Kidney (tissue), 14 donors: ENCODE data around the gene LIPC. TPM values are rescaled to one million over a fixed set of nuclear protein-coding genes. Genes with fewer than 3 reads are reported as not detected.
A peak's percentile ranks its signal among the peaks of the same experiment; 100 is the strongest.

Source experiments
- DNase-seq, 5 donors: peaks; one replicate each; pipeline ENCODE4 v3.0.0-alpha.2; 2013 to 2020
- FAIRE-seq: peaks from 2 replicates; lab custom pipeline; 2012; peaks lifted over from hg19 to GRCh38; lab: Jason Lieb, UNC
- H3K27ac ChIP-seq, 2 donors: one replicate each; pipeline ENCODE4 v1.7.0; 2013; ENCODE audit warnings: low read depth in 2 of 2, low read length in 2 of 2, inconsistent platforms in 1 of 2
- H3K27me3 ChIP-seq: one replicate; pipeline ENCODE4 v1.7.1; 2013; ENCODE audit warnings: low read length, inconsistent platforms; ENCODE audit not compliant: control insufficient read depth, insufficient read depth
- H3K36me3 ChIP-seq, 3 donors: one replicate each; pipeline versions ENCODE4 v1.7.0 to v1.7.1; 2013; ENCODE audit warnings: low read length in 3 of 3, control low read depth in 1 of 3, inconsistent platforms in 1 of 3; ENCODE audit not compliant: insufficient read depth in 3 of 3, control insufficient read depth in 2 of 3
- H3K4me1 ChIP-seq, 3 donors: one replicate each; pipeline versions ENCODE4 v1.7.0 to v1.7.1; 2013; ENCODE audit warnings: low read length in 3 of 3, inconsistent platforms in 1 of 3, low read depth in 1 of 3; ENCODE audit not compliant: control insufficient read depth in 2 of 3, insufficient read depth in 2 of 3
- H3K4me3 ChIP-seq, 3 donors: one replicate each; pipeline versions ENCODE4 v1.7.0 to v1.8.1; 2013; ENCODE audit warnings: low read length in 3 of 3, control low read depth in 1 of 3, inconsistent platforms in 1 of 3
- H3K9ac ChIP-seq, 3 donors: one replicate each; pipeline versions ENCODE4 v1.7.0 to v1.7.1; 2013; ENCODE audit warnings: low read length in 3 of 3, control low read depth in 1 of 3, inconsistent platforms in 1 of 3
- H3K9me3 ChIP-seq, 3 donors: one replicate each; pipeline versions ENCODE4 v1.7.0 to v1.7.1; 2013; ENCODE audit warnings: low read length in 3 of 3, control low read depth in 1 of 3, inconsistent platforms in 1 of 3; ENCODE audit not compliant: control insufficient read depth in 2 of 3, insufficient read depth in 1 of 3
- intact Hi-C: fragments of 100-400 bp; cut with DNase I; formaldehyde crosslinking; loops from one replicate; pipeline ENCODE4 v1.11.1; 2022
- polyA plus RNA-seq: library from polyadenylated mRNA; stranded (reverse); fragments of 350-450 nt; fragmentation: Illumina TruSeq; extraction: RNeasy Lipid Tissue Mini Kit (QIAGEN cat#74804); gene quantifications from one replicate; pipeline ENCODE4 v1.2.3, GENCODE V29; 2014; ENCODE audit warnings: low read depth, low replicate concordance; ENCODE audit not compliant: insufficient read depth
- total RNA-seq: library from RNA; stranded (reverse); fragmentation: NEBNext Ultra II Directional; extraction: Animal tissue kit (Norgen Biotek cat#: 25700); gene quantifications from one replicate; pipeline ENCODE4 v1.2.1, GENCODE V29; 2021
- TF ChIP-seq, protein P1 (sequence below): IDR thresholded peaks from 3 replicates; pipeline ENCODE4 v1.5.1; 2012; ENCODE audit warnings: mild to moderate bottlenecking, moderate library complexity, borderline replicate concordance; ENCODE audit not compliant: insufficient read depth; ENCODE audit errors: extremely low read depth
- donor health status: control.
- donor health status: control.
- donor health status: control.
- donor health status: control.
- donor health status: control.
- donor health status: DM: yes; HTN: yes; CAD: no.
- donor health status: Normal renal cell carcinoma (clear cell type).

The LIPC gene
- total and polyA plus RNA-seq, 2 donors from 2014 or later: 9.9 to 21.6 TPM

GRCh38 chr15:58476525-58477162 lies 44.9 kb downstream of the LIPC start:
- no peak overlapping the region for H3K9ac ChIP-seq
- H3K9me3 ChIP-seq: no peaks in the 10 kb centered on the region
- DNase-seq (no peak), FAIRE-seq (no peak)
- H3K36me3 ChIP-seq: no peaks in the 10 kb centered on the region
- no peak overlapping the region for H3K4me3 ChIP-seq
- H3K4me1 ChIP-seq: peaks cover 7 to 41% (median 30%) of the 10 kb centered on the region in 3 donors
- intact Hi-C loops: no loop called here
- H3K27me3 ChIP-seq: no peaks in the 10 kb centered on the region
- TF ChIP-seq, protein P1, sequence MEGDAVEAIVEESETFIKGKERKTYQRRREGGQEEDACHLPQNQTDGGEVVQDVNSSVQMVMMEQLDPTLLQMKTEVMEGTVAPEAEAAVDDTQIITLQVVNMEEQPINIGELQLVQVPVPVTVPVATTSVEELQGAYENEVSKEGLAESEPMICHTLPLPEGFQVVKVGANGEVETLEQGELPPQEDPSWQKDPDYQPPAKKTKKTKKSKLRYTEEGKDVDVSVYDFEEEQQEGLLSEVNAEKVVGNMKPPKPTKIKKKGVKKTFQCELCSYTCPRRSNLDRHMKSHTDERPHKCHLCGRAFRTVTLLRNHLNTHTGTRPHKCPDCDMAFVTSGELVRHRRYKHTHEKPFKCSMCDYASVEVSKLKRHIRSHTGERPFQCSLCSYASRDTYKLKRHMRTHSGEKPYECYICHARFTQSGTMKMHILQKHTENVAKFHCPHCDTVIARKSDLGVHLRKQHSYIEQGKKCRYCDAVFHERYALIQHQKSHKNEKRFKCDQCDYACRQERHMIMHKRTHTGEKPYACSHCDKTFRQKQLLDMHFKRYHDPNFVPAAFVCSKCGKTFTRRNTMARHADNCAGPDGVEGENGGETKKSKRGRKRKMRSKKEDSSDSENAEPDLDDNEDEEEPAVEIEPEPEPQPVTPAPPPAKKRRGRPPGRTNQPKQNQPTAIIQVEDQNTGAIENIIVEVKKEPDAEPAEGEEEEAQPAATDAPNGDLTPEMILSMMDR: no peak
- H3K27ac ChIP-seq: peak overlapping the region; percentile 39 to 53

DNA sequence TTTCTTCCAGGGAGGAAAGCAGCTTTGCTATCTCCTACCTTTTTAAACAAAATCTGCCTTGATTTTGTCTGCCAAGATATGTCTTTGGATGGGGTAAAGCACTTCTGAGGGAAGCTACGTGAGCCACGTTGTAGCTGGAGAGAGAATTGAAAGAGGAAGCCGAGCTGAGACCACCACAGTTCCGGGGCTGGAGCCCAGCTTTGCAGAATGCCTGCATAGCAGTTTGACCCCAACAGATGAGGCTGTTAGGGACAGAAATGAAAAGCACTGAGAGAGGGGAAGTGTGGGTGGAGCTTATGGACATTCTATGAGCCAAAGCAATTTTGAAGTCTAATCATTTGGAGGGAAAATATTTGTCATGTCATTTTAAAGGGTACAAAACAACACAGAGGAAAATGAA lies 45.4 kb downstream of the LIPC start:
- Histone ChIP-seq H3K4me3 (no peak overlapping the region), H3K27ac (peak overlapping the region in 1 of 2 donors; percentile 11), H3K9me3 (no peaks in the 10 kb centered on the region), H3K36me3 (no peaks in the 10 kb centered on the region), H3K9ac (no peak overlapping the region), H3K4me1 (peaks cover 7 to 41% (median 30%) of the 10 kb centered on the region in 3 donors), H3K27me3 (no peaks in the 10 kb centered on the region)
- TF ChIP-seq, protein P1: no peak
- no peak for DNase-seq
- no peak for FAIRE-seq
- intact Hi-C loops: no loop called here

DNA sequence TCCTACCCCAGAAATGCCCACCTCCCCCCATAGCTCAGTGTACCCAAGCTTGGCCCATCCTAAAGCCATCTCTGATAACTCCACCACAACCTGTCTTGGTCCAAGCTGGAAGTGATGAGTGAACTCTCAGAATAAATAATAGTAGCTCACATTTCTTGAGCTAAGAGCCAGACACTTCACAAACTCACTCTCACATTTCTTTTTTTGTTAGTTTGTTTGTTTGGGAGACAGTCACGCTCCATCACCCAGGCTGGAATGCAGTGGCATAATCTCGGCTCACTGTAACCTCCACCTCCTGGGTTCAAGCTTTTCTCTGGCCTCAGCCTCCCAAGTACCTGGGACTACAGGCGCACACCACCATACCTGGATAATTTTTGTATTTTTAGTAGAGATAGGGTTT lies 46.2 kb downstream of the LIPC start:
- intact Hi-C loops: no loop called here
- no peak overlapping the region for H3K9ac ChIP-seq
- H3K36me3 ChIP-seq: no peaks in the 10 kb centered on the region
- no peak overlapping the region for H3K4me3 ChIP-seq
- TF ChIP-seq, protein P1: no peak
- FAIRE-seq (no peak), DNase-seq (no peak)
- no peak overlapping the region for H3K27ac ChIP-seq
- H3K27me3 ChIP-seq: no peaks in the 10 kb centered on the region
- peaks cover 7 to 37% (median 30%) of the 10 kb centered on the region in 3 donors for H3K4me1 ChIP-seq
- no peaks in the 10 kb centered on the region for H3K9me3 ChIP-seq

GRCh38 chr15:58478579-58478978 lies 46.8 kb downstream of the LIPC start:
- Histone ChIP-seq H3K27me3 (no peaks in the 10 kb centered on the region), H3K36me3 (no peaks in the 10 kb centered on the region), H3K4me1 (peaks cover 7 to 32% (median 28%) of the 10 kb centered on the region in 3 donors), H3K9ac (no peak overlapping the region), H3K27ac (no peak overlapping the region), H3K4me3 (no peak overlapping the region), H3K9me3 (no peaks in the 10 kb centered on the region)
- FAIRE-seq: no peak
- intact Hi-C loops: no loop called here
- TF ChIP-seq, protein P1: no peak
- DNase-seq: no peak
